ENCODE results near the gene SETD2.

DNA sequence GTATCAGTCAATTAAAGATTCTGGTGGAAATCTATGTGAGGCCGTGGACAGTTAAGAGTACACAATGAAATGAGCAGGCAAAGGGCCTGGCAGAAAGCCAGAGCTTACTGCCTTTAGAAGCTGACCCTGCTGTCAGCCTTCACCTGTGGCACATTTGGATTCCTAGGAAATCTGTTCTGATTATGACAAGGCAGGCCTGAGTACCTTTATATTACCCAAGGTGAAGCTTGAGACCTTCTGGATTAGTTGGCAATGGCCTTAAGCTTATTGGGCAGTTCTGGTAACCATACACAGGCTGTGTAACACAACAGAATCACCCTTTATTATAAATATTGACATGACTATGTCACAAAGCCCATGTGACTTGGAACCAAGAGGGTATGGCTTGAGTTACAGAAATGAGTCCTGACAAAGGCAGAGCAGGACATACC is 141.3 kb downstream of the SETD2 start:
- TF ChIP-seq, protein P1, sequence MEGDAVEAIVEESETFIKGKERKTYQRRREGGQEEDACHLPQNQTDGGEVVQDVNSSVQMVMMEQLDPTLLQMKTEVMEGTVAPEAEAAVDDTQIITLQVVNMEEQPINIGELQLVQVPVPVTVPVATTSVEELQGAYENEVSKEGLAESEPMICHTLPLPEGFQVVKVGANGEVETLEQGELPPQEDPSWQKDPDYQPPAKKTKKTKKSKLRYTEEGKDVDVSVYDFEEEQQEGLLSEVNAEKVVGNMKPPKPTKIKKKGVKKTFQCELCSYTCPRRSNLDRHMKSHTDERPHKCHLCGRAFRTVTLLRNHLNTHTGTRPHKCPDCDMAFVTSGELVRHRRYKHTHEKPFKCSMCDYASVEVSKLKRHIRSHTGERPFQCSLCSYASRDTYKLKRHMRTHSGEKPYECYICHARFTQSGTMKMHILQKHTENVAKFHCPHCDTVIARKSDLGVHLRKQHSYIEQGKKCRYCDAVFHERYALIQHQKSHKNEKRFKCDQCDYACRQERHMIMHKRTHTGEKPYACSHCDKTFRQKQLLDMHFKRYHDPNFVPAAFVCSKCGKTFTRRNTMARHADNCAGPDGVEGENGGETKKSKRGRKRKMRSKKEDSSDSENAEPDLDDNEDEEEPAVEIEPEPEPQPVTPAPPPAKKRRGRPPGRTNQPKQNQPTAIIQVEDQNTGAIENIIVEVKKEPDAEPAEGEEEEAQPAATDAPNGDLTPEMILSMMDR (conservative IDR thresholded peaks at IDR 0.05; ENCODE audit: low read depth, low read length) = no peak
- TF ChIP-seq EZH2 (IDR thresholded peaks at IDR 0.05; ENCODE audit: borderline replicate concordance, low read depth, low read length, poor library complexity, severe bottlenecking) = no peak

Measured in A673 (cell line).